ENCODE data around the gene UBALD2.
"Not testable (repeated sequence)": the region's sequence is repeated elsewhere in the genome, so short reads cannot be mapped to it uniquely, and the experiment has no call there.

The UBALD2 gene

GRCh38 chr17:76277300-76278267, 12.4 kb downstream of the UBALD2 start:
- ATAC-seq (no peak), DNase-seq (no peak)

- ATAC-seq: no peak
Measured at GRCh38 chr17:76278268-76278908, 13.2 kb downstream of the UBALD2 start.

GRCh38 chr17:76278952-76279741, 14.0 kb downstream of the UBALD2 start:
- DNase-seq: peak; percentile 90
- peak; percentile 80 for ATAC-seq

More at GRCh38 chr17:76278268-76278908, 13.2 kb downstream of the UBALD2 start:
- DNase-seq: no peak

- ATAC-seq (no peak), DNase-seq (no peak)
Measured at GRCh38 chr17:76279742-76280287, 14.7 kb downstream of the UBALD2 start.

- DNase-seq: no peak
- no peak for ATAC-seq
Measured at GRCh38 chr17:76280650-76281049, 15.5 kb downstream of the UBALD2 start.

- ATAC-seq: no peak
- no peak for DNase-seq
Measured at GRCh38 chr17:76281573-76282371, 16.6 kb downstream of the UBALD2 start.

GRCh38 chr17:76292567-76292966, 27.4 kb downstream of the UBALD2 start:
- ATAC-seq (no peak), DNase-seq (no peak)

- ATAC-seq: no peak
Measured at GRCh38 chr17:76293106-76293505, 28.0 kb downstream of the UBALD2 start.

GRCh38 chr17:76296186-76296585, 31.0 kb downstream of the UBALD2 start:
- ATAC-seq (no peak), DNase-seq (no peak)

More at GRCh38 chr17:76293106-76293505, 28.0 kb downstream of the UBALD2 start:
- no peak for DNase-seq

GRCh38 chr17:76296889-76297288, 31.7 kb downstream of the UBALD2 start:
- ATAC-seq: no peak
- no peak for DNase-seq

GRCh38 chr17:76297436-76297835, 32.3 kb downstream of the UBALD2 start:
- ATAC-seq: no peak
- no peak for DNase-seq

GRCh38 chr17:76304226-76305134, 39.3 kb downstream of the UBALD2 start:
- DNase-seq (no peak), ATAC-seq (no peak)

- DNase-seq, ATAC-seq: not testable (repeated sequence)
Measured at GRCh38 chr17:76305135-76305454, 39.9 kb downstream of the UBALD2 start.

- ATAC-seq (no peak), DNase-seq (no peak)
Measured at GRCh38 chr17:76307299-76307965, 42.3 kb downstream of the UBALD2 start.

GRCh38 chr17:76307966-76308338, 42.8 kb downstream of the UBALD2 start, which contains the start of gene QRICH2:
QRICH2 (minus strand) TSS chr17:76308276; CDS start chr17:76307998, 278 bp downstream.
- DNase-seq (no peak), ATAC-seq (no peak)

- DNase-seq (no peak), ATAC-seq (no peak)
Measured at GRCh38 chr17:76309461-76309860, 44.3 kb downstream of the UBALD2 start.

GRCh38 chr17:76312735-76313134, 47.6 kb downstream of the UBALD2 start:
- no peak for ATAC-seq
- no peak for DNase-seq

GRCh38 chr17:76314392-76315227, 49.5 kb downstream of the UBALD2 start:
- DNase-seq: no peak
- no peak for ATAC-seq

- DNase-seq: no peak
- ATAC-seq: no peak
Measured at GRCh38 chr17:76317535-76317934, 52.4 kb downstream of the UBALD2 start.
